WTC11 (cell line): ENCODE measurements around the gene CLEC18B. TPM values are rescaled to one million over a fixed set of nuclear protein-coding genes. Genes with fewer than 3 reads are reported as not detected.
A peak's percentile ranks its signal among the peaks of the same experiment; 100 is the strongest.
"Not testable (repeated sequence)": the region's sequence is repeated elsewhere in the genome, so short reads cannot be mapped to it uniquely, and the experiment has no call there.

Experiments
- ATAC-seq: fragments of 200-7000 bp; cut with Tn5 transposase; 2 replicates; pipeline ENCODE4 v1.10.0; 2021; ENCODE audit warnings: mild to moderate bottlenecking, moderate library complexity
- CTCF ChIA-PET: fragments of 300-600 bp; sonication (Branson Sonifier 250); formaldehyde crosslinking; loops from one replicate; lab custom pipeline; 2021; ENCODE audit warnings: antibody characterized with exemption; lab: Charles Lee
- POLR2A ChIA-PET: fragments of 350-600 bp; sonication (Branson Sonifier 250); formaldehyde crosslinking; loops from one replicate; lab custom pipeline; 2021; ENCODE audit warnings: antibody characterized with exemption; lab: Charles Lee
- DNase-seq: peaks from one replicate; pipeline ENCODE4 v3.0.0; 2021; ENCODE audit warnings: low spot score
- H3K27ac Mint-ChIP-seq: 2 replicates; pipeline ENCODE4 v1.8.0; 2021; ENCODE audit warnings: mixed read lengths
- H3K27me3 Mint-ChIP-seq: 2 replicates; pipeline ENCODE4 v1.8.0; 2021; ENCODE audit warnings: low read depth, mild to moderate bottlenecking, moderate library complexity, mixed read lengths
- H3K36me3 Mint-ChIP-seq: 2 replicates; pipeline ENCODE4 v1.8.0; 2021; ENCODE audit warnings: mixed read lengths
- H3K4me1 Mint-ChIP-seq: 2 replicates; pipeline ENCODE4 v1.8.0; 2022; ENCODE audit warnings: mixed read lengths
- H3K4me3 Mint-ChIP-seq: 2 replicates; pipeline ENCODE4 v1.8.0; 2021; ENCODE audit warnings: mild to moderate bottlenecking, moderate library complexity, mixed read lengths
- H3K9me3 Mint-ChIP-seq: 2 replicates; pipeline ENCODE4 v1.8.0; 2021; ENCODE audit warnings: mixed read lengths
- SMAD4 ChIP-seq: sonication (generic); formaldehyde crosslinking; IDR thresholded peaks from 2 replicates; pipeline ENCODE4 v1.8.0; 2022; ENCODE audit warnings: mild to moderate bottlenecking, missing genetic modification reagents
- total RNA-seq: library from RNA; stranded (reverse); gene quantifications from 3 replicates; pipeline ENCODE4 v1.2.3, GENCODE V29; 2021
- TF ChIP-seq, protein P1 (sequence below): sonication (generic); formaldehyde crosslinking; IDR thresholded peaks from 2 replicates; pipeline ENCODE4 v1.8.0; 2023; ENCODE audit warnings: missing genetic modification reagents, mild to moderate bottlenecking, borderline replicate concordance

The CLEC18B gene
- total RNA-seq, 1 experiment from 2014 or later, result 0.20 TPM

GRCh38 chr16:74367469-74368001 lies 53.7 kb downstream of the CLEC18B start:
- ATAC-seq, result peak; percentile 58
- not testable (repeated sequence) for H3K27me3 Mint-ChIP-seq, H3K9me3 Mint-ChIP-seq, H3K36me3 Mint-ChIP-seq, H3K4me1 Mint-ChIP-seq
- H3K27ac Mint-ChIP-seq, result peak overlapping the region; percentile 85
- ChIA-PET CTCF (interaction anchor here (0.9 kb wide), 1 partner anchor 58 kb away, joined by 4 read pairs; no protein-coding TSS in a partner anchor), POLR2A (interaction anchor here (0.5 kb wide), 1 partner anchor 299 kb away, joined by 3 read pairs; the partner anchor contains the start of gene RFWD3)
- peak overlapping the region; percentile 86 for H3K4me3 Mint-ChIP-seq
- DNase-seq, result peak; percentile 30
- 0 out of 2 replicates have a peak, but pooled peaks have one; percentile 16 for TF ChIP-seq SMAD4 (CRISPR knock-in tag)
- TF ChIP-seq, protein P1, sequence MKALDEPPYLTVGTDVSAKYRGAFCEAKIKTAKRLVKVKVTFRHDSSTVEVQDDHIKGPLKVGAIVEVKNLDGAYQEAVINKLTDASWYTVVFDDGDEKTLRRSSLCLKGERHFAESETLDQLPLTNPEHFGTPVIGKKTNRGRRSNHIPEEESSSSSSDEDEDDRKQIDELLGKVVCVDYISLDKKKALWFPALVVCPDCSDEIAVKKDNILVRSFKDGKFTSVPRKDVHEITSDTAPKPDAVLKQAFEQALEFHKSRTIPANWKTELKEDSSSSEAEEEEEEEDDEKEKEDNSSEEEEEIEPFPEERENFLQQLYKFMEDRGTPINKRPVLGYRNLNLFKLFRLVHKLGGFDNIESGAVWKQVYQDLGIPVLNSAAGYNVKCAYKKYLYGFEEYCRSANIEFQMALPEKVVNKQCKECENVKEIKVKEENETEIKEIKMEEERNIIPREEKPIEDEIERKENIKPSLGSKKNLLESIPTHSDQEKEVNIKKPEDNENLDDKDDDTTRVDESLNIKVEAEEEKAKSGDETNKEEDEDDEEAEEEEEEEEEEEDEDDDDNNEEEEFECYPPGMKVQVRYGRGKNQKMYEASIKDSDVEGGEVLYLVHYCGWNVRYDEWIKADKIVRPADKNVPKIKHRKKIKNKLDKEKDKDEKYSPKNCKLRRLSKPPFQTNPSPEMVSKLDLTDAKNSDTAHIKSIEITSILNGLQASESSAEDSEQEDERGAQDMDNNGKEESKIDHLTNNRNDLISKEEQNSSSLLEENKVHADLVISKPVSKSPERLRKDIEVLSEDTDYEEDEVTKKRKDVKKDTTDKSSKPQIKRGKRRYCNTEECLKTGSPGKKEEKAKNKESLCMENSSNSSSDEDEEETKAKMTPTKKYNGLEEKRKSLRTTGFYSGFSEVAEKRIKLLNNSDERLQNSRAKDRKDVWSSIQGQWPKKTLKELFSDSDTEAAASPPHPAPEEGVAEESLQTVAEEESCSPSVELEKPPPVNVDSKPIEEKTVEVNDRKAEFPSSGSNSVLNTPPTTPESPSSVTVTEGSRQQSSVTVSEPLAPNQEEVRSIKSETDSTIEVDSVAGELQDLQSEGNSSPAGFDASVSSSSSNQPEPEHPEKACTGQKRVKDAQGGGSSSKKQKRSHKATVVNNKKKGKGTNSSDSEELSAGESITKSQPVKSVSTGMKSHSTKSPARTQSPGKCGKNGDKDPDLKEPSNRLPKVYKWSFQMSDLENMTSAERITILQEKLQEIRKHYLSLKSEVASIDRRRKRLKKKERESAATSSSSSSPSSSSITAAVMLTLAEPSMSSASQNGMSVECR, result peak; percentile 37; the same call in 1 of the 2 replicates

- POLR2A ChIA-PET, result interaction anchor here (0.6 kb wide), 1 partner anchor 14 kb away, joined by 4 read pairs; no protein-coding TSS in a partner anchor
- DNase-seq, ATAC-seq, H3K27me3 Mint-ChIP-seq, H3K4me1 Mint-ChIP-seq, H3K27ac Mint-ChIP-seq, CTCF ChIA-PET, H3K4me3 Mint-ChIP-seq, H3K9me3 Mint-ChIP-seq: not testable (repeated sequence)
- peaks cover 11% of the 10 kb centered on the region; the same call in 1 of the 2 replicates for H3K36me3 Mint-ChIP-seq
These were observed 59.4 kb downstream of the CLEC18B start for GRCh38 chr16:74361646-74362610.

Other genes starting within 250 kb of the CLEC18B start
- 124 to 135 TPM (median 131 TPM) in 3 replicates for gene PSMD7, start 124.7 kb downstream of the CLEC18B start, total RNA-seq
- 5.0 to 6.2 TPM (median 5.2 TPM) in 3 replicates for gene NPIPB15, start 45.2 kb downstream of the CLEC18B start, total RNA-seq
- gene GLG1, start 185.6 kb upstream of the CLEC18B start, total RNA-seq, result 156 to 179 TPM (median 171 TPM) in 3 replicates
- 78.8 to 109 TPM (median 86.2 TPM) in 3 replicates for gene RFWD3, start 245.4 kb upstream of the CLEC18B start, total RNA-seq